GM12801 (cell line): ENCODE results near the gene GLIPR2.

Source experiments
- CTCF ChIP-seq: IDR thresholded peaks from one replicate; pipeline ENCODE4 v1.5.1; 2011; ENCODE audit warnings: control low read depth; ENCODE audit not compliant: insufficient read length; ENCODE audit errors: extremely low read depth

The GLIPR2 gene

DNA sequence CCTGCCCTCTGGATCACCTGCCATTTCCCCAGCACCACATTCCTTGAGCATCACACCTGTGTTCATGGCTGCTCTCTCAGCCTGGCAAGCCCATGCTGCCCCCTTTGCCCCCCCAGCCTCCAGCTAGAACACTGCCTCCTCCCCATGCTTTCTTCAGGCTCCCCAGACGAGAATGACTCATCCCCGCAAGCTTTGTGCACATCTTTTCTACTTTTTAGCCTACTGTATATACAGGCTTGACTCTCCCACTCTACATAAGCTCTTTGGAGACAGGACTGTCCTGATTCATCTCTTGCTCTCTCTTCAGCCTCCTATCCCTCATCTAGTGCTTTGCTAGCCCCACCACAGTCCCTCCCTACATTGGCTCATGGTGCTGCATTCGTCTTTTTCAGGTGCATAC lies 19.9 kb upstream of the GLIPR2 start:
- no peak for TF ChIP-seq CTCF

DNA sequence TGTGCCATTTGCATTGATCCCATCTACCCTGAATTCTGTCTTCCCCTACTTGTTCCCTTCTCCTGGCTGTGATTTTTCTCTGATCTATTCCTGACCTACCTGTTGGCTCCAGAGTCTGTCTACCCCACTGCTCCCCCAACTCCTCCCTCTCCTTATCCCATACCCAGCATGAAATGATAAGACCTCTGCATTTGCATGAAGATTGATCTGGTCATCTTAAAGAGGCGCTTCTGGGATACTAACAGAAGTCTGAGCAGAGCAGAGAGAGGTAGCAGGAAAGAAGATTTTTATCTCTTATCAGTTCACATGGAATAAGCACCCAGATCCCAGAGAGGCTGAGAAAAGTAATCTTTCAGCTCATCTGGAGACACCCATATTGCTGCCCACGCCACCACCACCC lies 18.3 kb upstream of the GLIPR2 start:
- TF ChIP-seq CTCF: no peak

DNA sequence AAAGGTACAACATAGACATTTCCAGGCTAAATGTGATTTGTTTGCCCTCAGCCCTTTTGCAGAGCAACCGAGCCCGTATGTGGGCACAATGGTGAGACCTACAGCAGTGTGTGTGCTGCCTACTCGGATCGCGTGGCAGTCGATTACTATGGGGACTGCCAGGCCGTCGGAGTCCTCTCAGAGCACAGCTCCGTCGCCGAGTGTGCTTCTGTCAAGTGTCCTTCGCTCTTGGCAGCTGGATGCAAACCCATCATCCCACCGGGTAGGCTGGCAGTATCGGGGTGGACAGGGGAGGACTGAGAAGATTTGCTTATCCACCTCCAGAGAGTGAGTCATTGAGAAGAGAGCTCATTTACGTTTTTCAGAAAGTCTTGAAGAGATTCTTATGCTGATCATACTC lies 17.8 kb upstream of the GLIPR2 start:
- no peak for TF ChIP-seq CTCF

DNA sequence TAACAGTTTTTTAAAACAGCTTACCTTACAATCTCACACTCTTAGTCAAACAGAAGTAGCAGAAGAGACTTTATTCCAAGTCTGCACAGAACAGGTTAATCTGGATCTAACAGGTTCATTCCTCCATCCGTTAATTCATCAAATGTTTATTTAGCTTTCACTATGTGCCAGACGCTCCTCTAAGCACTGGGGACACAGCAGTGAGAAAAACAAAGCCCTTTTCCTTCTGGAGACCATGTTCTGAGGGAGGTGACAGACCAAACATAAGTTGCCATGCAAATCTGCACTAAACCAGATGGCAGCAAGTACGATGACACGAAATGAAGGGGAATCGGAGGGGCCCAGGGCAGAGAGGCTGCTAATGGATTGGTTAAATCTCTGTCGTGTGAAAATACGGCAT lies 17.1 kb upstream of the GLIPR2 start:
- no peak for TF ChIP-seq CTCF

- TF ChIP-seq CTCF: no peak
Observed at GRCh38 chr9:36120705-36121104, 15.8 kb upstream of the GLIPR2 start.

GRCh38 chr9:36121971-36122370 lies 14.6 kb upstream of the GLIPR2 start:
- no peak for TF ChIP-seq CTCF

DNA sequence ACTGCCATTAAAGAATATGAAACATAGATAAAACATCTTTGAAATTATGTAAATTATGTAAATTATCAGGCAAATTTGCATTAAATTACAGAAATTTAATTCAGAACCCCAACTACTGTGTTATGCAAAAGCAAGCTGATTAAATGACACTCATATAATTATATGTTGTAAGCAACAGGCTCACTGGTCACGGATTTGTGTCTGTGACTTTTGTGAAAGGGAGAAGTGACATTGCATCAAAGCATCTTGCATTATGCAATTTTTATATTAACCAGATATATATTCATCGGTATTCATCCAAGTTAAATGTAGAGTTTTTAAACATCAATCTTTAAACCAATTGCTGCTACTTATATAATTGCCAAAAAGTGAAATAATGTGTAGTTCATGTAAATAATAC lies 13.0 kb upstream of the GLIPR2 start:
- TF ChIP-seq CTCF: no peak
